ENCODE data around the gene LPCAT1.

LPCAT1 gene

DNA sequence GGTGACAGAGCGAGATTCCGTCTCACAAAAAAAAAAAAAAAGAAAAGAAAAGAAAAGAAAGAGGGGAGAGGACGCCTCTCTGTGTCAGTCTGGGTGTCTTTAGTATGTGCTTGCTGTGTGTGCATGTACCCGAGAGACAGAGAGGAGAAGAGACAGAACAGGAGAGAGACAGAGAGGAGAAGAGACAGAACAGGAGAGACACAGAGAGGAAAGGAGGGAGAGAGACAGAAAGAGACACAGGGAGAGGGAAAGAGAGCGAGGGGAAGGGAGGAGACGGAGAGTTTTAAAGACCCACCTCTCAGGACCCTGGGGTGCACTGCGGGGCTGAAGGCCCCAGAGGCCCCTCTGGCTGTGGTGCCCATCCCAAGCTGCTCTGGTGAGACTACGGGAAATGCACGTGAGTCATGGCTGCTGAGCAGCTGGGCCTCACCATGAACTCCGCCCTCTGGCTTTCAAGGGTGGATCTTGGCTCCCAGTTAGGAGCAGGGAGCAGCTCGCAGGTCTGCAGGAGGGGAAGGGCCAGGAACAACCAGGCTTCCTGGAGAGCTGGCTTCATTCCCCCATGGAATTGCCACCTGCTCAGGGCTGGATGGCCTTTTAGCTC lies 86.4 kb downstream of the LPCAT1 start:
- no peak overlapping the region for H3K4me3 ChIP-seq (ENCODE audit: low read depth, low read length)
- TF ChIP-seq, protein P1, sequence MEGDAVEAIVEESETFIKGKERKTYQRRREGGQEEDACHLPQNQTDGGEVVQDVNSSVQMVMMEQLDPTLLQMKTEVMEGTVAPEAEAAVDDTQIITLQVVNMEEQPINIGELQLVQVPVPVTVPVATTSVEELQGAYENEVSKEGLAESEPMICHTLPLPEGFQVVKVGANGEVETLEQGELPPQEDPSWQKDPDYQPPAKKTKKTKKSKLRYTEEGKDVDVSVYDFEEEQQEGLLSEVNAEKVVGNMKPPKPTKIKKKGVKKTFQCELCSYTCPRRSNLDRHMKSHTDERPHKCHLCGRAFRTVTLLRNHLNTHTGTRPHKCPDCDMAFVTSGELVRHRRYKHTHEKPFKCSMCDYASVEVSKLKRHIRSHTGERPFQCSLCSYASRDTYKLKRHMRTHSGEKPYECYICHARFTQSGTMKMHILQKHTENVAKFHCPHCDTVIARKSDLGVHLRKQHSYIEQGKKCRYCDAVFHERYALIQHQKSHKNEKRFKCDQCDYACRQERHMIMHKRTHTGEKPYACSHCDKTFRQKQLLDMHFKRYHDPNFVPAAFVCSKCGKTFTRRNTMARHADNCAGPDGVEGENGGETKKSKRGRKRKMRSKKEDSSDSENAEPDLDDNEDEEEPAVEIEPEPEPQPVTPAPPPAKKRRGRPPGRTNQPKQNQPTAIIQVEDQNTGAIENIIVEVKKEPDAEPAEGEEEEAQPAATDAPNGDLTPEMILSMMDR (IDR thresholded peaks at IDR 0.05; ENCODE audit: low read depth, low read length): 0 out of 2 replicates have a peak, but pooled peaks have one; percentile 21

DNA sequence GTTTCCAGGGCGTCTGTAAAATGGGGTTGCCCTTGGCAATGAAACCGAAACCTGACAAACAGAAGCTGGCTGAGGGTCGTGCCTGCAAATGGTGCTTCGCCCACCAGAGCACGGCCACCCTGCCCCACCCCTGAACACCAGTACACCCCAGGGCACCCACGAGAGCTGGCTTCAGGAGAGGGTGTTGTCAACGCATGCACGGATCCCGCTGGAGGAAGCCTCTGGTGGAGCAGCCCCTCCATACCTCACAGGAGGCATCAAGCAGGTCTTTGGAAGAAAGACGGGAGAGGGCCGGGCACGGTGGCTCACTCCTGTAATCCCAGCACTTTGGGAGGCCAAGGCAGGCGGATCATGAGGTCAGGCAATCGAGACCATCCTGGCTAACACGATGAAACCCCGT lies 87.1 kb downstream of the LPCAT1 start:
- H3K4me3 ChIP-seq (ENCODE audit: low read depth, low read length): no peak overlapping the region
- TF ChIP-seq, protein P1 (IDR thresholded peaks at IDR 0.05; ENCODE audit: low read depth, low read length): no peak

DNA sequence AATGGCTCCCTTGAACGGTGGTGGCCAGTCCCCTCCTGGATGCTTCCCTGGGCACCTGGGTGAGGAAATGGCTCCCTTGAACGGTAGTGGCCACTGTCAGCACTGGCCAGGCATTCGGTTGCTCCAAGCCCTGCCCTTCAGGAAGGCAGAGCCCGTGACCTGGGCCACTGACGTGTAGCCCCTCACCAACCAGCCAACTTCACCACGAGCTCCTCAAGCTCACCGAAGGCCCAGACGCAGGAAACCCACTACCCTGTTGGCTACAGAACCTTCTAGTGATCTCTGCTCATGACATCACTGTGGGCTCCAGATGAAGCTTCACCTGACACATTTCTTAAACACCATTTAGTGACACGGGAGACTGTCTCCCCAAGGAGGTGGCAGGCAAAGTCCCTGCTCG lies 87.7 kb downstream of the LPCAT1 start:
- TF ChIP-seq, protein P1 (IDR thresholded peaks at IDR 0.05; ENCODE audit: low read depth, low read length): no peak

DNA sequence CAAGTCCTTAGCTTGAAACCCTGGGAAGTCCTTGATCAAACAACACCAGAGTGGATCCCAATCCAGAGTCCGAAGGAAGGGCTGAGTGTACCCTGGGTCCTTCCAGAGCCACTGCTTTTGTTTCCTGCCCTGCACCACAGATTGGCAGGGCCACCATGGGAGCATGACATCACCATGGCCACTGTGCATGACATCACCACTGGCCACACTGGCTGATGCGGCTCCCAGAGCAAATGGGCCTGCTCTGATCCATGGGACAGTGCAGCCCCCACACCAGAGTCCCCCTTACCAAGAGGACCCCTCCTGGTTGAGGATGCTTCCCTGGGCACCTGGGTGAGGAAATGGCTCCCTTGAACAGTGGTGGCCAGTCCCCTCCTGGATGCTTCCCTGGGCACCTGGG lies 88.4 kb downstream of the LPCAT1 start:
- H3K4me3 ChIP-seq (ENCODE audit: low read depth, low read length): no peak overlapping the region
- TF ChIP-seq, protein P1 (IDR thresholded peaks at IDR 0.05; ENCODE audit: low read depth, low read length): no peak

More for the DNA sequence above, 87.7 kb downstream of the LPCAT1 start:
- no peak overlapping the region for H3K4me3 ChIP-seq (ENCODE audit: low read depth, low read length)

DNA sequence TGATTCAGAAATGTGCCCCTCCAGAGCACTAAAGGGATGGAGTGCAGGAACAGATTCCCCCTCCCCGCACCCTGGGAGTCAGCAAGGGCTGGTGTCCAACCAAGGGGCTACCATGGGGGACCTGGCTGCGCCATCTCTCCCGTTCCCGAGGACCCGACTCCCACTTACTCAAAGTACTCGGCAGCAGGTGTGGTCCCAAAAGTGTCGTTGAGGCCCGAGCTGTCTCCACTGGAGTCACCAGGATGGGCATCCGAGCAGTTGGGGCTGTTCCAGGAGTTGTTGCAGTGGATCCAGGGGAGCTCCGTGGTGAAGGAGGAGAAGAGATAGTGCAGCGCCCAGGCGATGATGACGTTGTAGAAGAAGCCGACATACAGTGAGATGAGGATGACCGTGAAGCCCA lies 91.5 kb downstream of the LPCAT1 start:
- TF ChIP-seq, protein P1 (IDR thresholded peaks at IDR 0.05; ENCODE audit: low read depth, low read length): no peak
- no peak overlapping the region for H3K4me3 ChIP-seq (ENCODE audit: low read depth, low read length)

DNA sequence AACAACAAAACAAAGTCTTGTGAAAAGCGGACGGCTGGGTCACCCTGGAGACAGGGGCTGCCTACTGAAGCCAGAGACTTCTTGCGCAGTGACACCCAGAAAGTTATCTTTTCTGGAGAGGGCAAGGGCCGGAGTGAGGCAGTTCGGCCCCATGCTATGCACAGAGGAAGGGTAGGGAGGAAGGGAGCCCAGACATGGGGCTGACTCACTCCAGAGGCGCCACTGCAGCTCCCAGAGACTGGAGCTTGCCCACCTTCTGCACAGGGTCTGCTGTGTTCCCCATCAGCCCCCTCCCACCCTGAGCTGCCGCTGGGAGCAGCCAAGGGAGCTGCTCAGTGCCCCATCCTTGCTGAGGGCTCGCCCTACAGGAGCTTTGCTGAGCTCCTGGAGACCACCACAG lies 91.9 kb downstream of the LPCAT1 start:
- no peak overlapping the region for H3K4me3 ChIP-seq (ENCODE audit: low read depth, low read length)
- TF ChIP-seq, protein P1 (IDR thresholded peaks at IDR 0.05; ENCODE audit: low read depth, low read length): no peak

DNA sequence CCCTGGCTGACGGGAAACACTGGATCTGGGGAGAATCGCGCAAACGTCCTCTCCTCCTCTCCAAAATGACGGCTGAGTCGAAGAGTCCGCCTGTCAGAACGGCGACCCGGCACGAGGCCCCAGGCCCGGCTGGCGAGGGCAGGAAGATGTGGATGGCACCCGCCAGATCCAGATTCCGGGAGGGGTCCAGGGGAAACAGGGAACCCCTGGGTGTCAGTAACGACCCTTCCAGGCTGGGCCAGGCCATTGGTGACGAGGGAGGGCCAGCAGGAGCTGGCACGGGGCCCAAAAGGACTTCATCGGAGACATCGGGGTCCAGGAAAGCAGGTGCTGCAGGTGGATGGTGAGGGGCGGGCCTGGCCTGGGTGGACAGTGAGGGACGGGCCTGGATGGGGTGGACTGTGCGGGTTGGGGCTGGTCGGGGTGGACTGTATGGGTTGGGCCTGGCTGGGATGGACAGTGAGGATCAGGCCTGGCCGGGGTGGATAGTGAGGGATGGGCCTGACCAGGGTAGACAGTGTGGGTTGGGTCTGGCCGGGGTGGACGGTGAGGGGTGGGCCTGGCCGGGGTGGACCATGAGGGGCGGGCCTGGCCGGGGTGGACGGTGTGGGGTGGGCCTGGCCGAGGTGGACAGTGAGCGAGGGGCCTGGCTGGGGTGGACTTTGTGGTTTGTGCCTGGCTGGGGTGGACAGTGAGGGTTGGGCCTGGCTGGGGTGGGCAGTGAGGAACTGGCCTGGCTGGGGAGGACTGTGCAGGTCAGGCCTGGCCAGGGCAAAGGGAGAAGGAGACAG lies 92.5 kb downstream of the LPCAT1 start:
- TF ChIP-seq, protein P1 (IDR thresholded peaks at IDR 0.05; ENCODE audit: low read depth, low read length): no peak
- H3K4me3 ChIP-seq (ENCODE audit: low read depth, low read length): no peak overlapping the region

Measured in WI38 (cell line).